Bladder microvascular endothelial cell (primary cell): ENCODE results near the gene RUFY2. TPM values are rescaled to one million over a fixed set of nuclear protein-coding genes. Genes with fewer than 3 reads are reported as not detected.

Source experiments
- total RNA-seq: library from RNA; depleted of rRNA; stranded (reverse); fragments of >200 nt; gene quantifications from 2 replicates; pipeline ENCODE4 v1.2.3, GENCODE V29; 2014

RUFY2 gene
- 14.4 and 22.4 TPM in 2 replicates for total RNA-seq

GRCh38 chr10:68406815-68407548 lies at the start of gene RUFY2:
Gene RUFY2 (minus strand): TSS chr10:68407277. CDS start chr10:68407189, 88 bp downstream.

GRCh38 chr10:68332259-68333057 lies 74.6 kb downstream of the RUFY2 start, which contains the start of gene PBLD:
Gene PBLD (minus strand): TSS chr10:68332928. CDS start chr10:68306844, 26,084 bp downstream.

GRCh38 chr10:68331455-68332258 lies 75.4 kb downstream of the RUFY2 start, which contains the start of gene HNRNPH3:
Gene HNRNPH3 (plus strand): TSS chr10:68332064. CDS start chr10:68337222, 5,158 bp downstream.

Other genes starting within 250 kb of the RUFY2 start
- not detected in 2 replicates for gene ATOH7, start 175.2 kb downstream of the RUFY2 start, total RNA-seq
- gene HNRNPH3, start 75.2 kb downstream of the RUFY2 start, total RNA-seq: 24.4 and 51.4 TPM in 2 replicates
- gene PBLD, start 74.3 kb downstream of the RUFY2 start, total RNA-seq: 1.8 and 3.5 TPM in 2 replicates
- gene DNA2, start 64.7 kb upstream of the RUFY2 start, total RNA-seq: 8.3 and 10.7 TPM in 2 replicates
- 4.4 and 18.6 TPM in 2 replicates for gene SLC25A16, start 120.2 kb upstream of the RUFY2 start, total RNA-seq
- gene TET1, start 153.1 kb upstream of the RUFY2 start, total RNA-seq: 0.16 and 0.69 TPM in 2 replicates